Measurements from ENCODE around the gene UXS1. TPM values are rescaled to one million over a fixed set of nuclear protein-coding genes. Genes with fewer than 3 reads are reported as not detected.

Gene UXS1
- total RNA-seq, 2 donors from 2014 or later, result 31.0 to 34.4 TPM

GRCh38 chr2:106192752-106193689, 1.1 kb downstream of the UXS1 start:
- Histone ChIP-seq H3K4me1 (no peaks in the 10 kb centered on the region), H3K27me3 (no peaks in the 10 kb centered on the region), H3K9ac (ENCODE audit: low read depth in 2 of 2, low read length in 2 of 2) (peak overlapping the region; percentile 70 to 86), H3K9me3 (no peaks in the 10 kb centered on the region), H3K4me3 (peak overlapping the region; percentile 86), H3K36me3 (no peaks in the 10 kb centered on the region), H3K27ac (peak overlapping the region; percentile 81)
- DNase-seq, result peak; percentile 65
- intact Hi-C loops (cut with DNase I), result no loop called here
- TF ChIP-seq CTCF (IDR thresholded peaks at IDR 0.05), result no peak

- Histone ChIP-seq H3K4me3 (no peak overlapping the region), H3K9me3 (no peaks in the 10 kb centered on the region), H3K27ac (no peak overlapping the region), H3K36me3 (no peaks in the 10 kb centered on the region), H3K4me1 (no peaks in the 10 kb centered on the region), H3K27me3 (no peaks in the 10 kb centered on the region), H3K9ac (ENCODE audit: low read depth in 2 of 2, low read length in 2 of 2) (no peak overlapping the region)
- DNase-seq, result no peak
- intact Hi-C loops (cut with DNase I), result no loop called here
- no peak for TF ChIP-seq CTCF (IDR thresholded peaks at IDR 0.05)
Measured at GRCh38 chr2:106191511-106192016, 2.5 kb downstream of the UXS1 start.

- TF ChIP-seq CTCF (IDR thresholded peaks at IDR 0.05), result no peak
- no peaks in the 10 kb centered on the region for H3K27me3 ChIP-seq
- no peak overlapping the region for H3K9ac ChIP-seq (ENCODE audit: low read depth in 2 of 2, low read length in 2 of 2)
- H3K9me3 ChIP-seq, result no peaks in the 10 kb centered on the region
- DNase-seq, result no peak
- no peak overlapping the region for H3K4me3 ChIP-seq
- no peaks in the 10 kb centered on the region for H3K4me1 ChIP-seq
- intact Hi-C loops (cut with DNase I), result no loop called here
- H3K36me3 ChIP-seq, result no peaks in the 10 kb centered on the region
- no peak overlapping the region for H3K27ac ChIP-seq
Measured at GRCh38 chr2:106189764-106190468, 4.2 kb downstream of the UXS1 start.

GRCh38 chr2:106189325-106189724, 4.8 kb downstream of the UXS1 start:
- H3K4me1 ChIP-seq, result no peaks in the 10 kb centered on the region
- no peak for TF ChIP-seq CTCF (IDR thresholded peaks at IDR 0.05)
- intact Hi-C loops (cut with DNase I), result no loop called here
- no peak overlapping the region for H3K27ac ChIP-seq
- H3K27me3 ChIP-seq, result no peaks in the 10 kb centered on the region
- no peak for DNase-seq
- H3K4me3 ChIP-seq, result no peak overlapping the region
- no peaks in the 10 kb centered on the region for H3K36me3 ChIP-seq
- H3K9ac ChIP-seq (ENCODE audit: low read depth in 2 of 2, low read length in 2 of 2), result no peak overlapping the region
- no peaks in the 10 kb centered on the region for H3K9me3 ChIP-seq

GRCh38 chr2:106187273-106187891, 6.7 kb downstream of the UXS1 start:
- H3K27ac ChIP-seq, result no peak overlapping the region
- H3K9ac ChIP-seq (ENCODE audit: low read depth in 2 of 2, low read length in 2 of 2), result no peak overlapping the region
- intact Hi-C loops (cut with DNase I), result no loop called here
- H3K36me3 ChIP-seq, result no peaks in the 10 kb centered on the region
- H3K9me3 ChIP-seq, result no peaks in the 10 kb centered on the region
- H3K4me1 ChIP-seq, result no peaks in the 10 kb centered on the region
- no peak for TF ChIP-seq CTCF (IDR thresholded peaks at IDR 0.05)
- H3K27me3 ChIP-seq, result no peaks in the 10 kb centered on the region
- DNase-seq, result no peak
- H3K4me3 ChIP-seq, result no peak overlapping the region
